GM12878 (cell line): Measurements from ENCODE around the gene RNASEL. TPM values are rescaled to one million over a fixed set of nuclear protein-coding genes. Genes with fewer than 3 reads are reported as not detected.

Source experiments
- ATAC-seq: fragments of 200-7000 bp; cut with Tn5 transposase; 3 replicates; pipeline ENCODE4 v1.9.1; 2020; ENCODE audit warnings: mild to moderate bottlenecking, moderate library complexity
- BruUV-seq: library from RNA; stranded (reverse); fragments of 400-500 nt; replicated peaks from 2 replicates; lab custom pipeline; 2021; lab: Mats Ljungman, UMichigan
- CTCF ChIA-PET: fragments of 300-600 bp; sonication (Branson Sonifier 250); formaldehyde crosslinking; extraction: SDS; loops from one replicate; lab custom pipeline; 2021; ENCODE audit warnings: inconsistent platforms; lab: Yijun Ruan, JAX
- POLR2A ChIA-PET: fragments of 350-600 bp; formaldehyde crosslinking; extraction: SDS; loops from one replicate; lab custom pipeline; 2021; ENCODE audit warnings: inconsistent platforms; lab: Charles Lee
- RAD21 ChIA-PET: fragments of 300-600 bp; sonication (Branson Sonifier 250); formaldehyde crosslinking; loops from one replicate; lab custom pipeline; 2023; ENCODE audit warnings: antibody characterized with exemption; ENCODE audit not compliant: unreplicated experiment; lab: Charles Lee
- SMC1A ChIA-PET: fragments of 300-600 bp; sonication (Branson Sonifier 250); formaldehyde crosslinking; loops from one replicate; lab custom pipeline; 2023; ENCODE audit not compliant: unreplicated experiment, uncharacterized antibody; lab: Charles Lee
- DNase-seq: peaks from one replicate; pipeline ENCODE4 v3.0.0-alpha.2; 2011; ENCODE audit warnings: low read depth, low spot score
- FAIRE-seq: peaks from 3 replicates; lab custom pipeline; 2011; peaks lifted over from hg19 to GRCh38; lab: Jason Lieb, UNC
- H2AFZ ChIP-seq: 2 replicates; pipeline ENCODE4 v1.6.0; 2011; ENCODE audit warnings: low read depth, low read length, control low read depth; ENCODE audit not compliant: control insufficient read depth
- H3K27ac ChIP-seq: 2 replicates; pipeline ENCODE4 v1.5.1; 2011; ENCODE audit warnings: control low read depth; ENCODE audit not compliant: control insufficient read depth, insufficient read depth
- H3K27me3 ChIP-seq, 2 experiments: replicated peaks in 1 of 2; 2 replicates each; pipeline versions ENCODE4 v1.6.0 to v1.6.1; 2011; ENCODE audit warnings: low read length in 1 of 2; ENCODE audit not compliant: control insufficient read depth in 2 of 2, insufficient read depth in 2 of 2
- H3K36me3 ChIP-seq, 2 experiments: 2 replicates each; pipeline ENCODE4 v1.5.1; 2011; ENCODE audit warnings: low read length in 1 of 2; ENCODE audit not compliant: control insufficient read depth in 2 of 2, insufficient read depth in 2 of 2
- H3K4me1 ChIP-seq: 2 replicates; pipeline ENCODE4 v1.6.1; 2011; ENCODE audit warnings: mild to moderate bottlenecking, low read length, moderate library complexity, mixed read lengths; ENCODE audit not compliant: control insufficient read depth, insufficient read depth
- H3K4me2 ChIP-seq: 2 replicates; pipeline ENCODE4 v1.6.0; 2011; ENCODE audit warnings: control low read depth; ENCODE audit not compliant: control insufficient read depth, insufficient read depth
- H3K4me3 ChIP-seq: fragments of 200-600 bp; sonication (generic); 2 replicates; pipeline ENCODE4 v1.5.1; 2016
- H3K79me2 ChIP-seq: 2 replicates; pipeline ENCODE4 v1.6.0; 2011; ENCODE audit warnings: low read length; ENCODE audit not compliant: control insufficient read depth, insufficient read depth
- H3K9ac ChIP-seq: 2 replicates; pipeline ENCODE4 v1.8.0; 2011; ENCODE audit warnings: low read length, control low read depth, mixed read lengths; ENCODE audit not compliant: control insufficient read depth, insufficient read depth
- H3K9me3 ChIP-seq: replicated peaks from 3 replicates; pipeline ENCODE4 v1.5.1; 2011; ENCODE audit warnings: mild to moderate bottlenecking, low read length; ENCODE audit not compliant: control insufficient read depth, insufficient read depth
- H4K20me1 ChIP-seq: 2 replicates; pipeline ENCODE4 v1.6.0; 2011; ENCODE audit not compliant: control insufficient read depth, insufficient read depth
- BCL11A ChIP-seq: IDR thresholded peaks from 2 replicates; pipeline ENCODE4 v1.6.1; 2011; ENCODE audit warnings: low read depth, low read length
- CHD2 ChIP-seq: IDR thresholded peaks from 2 replicates; pipeline ENCODE4 v1.6.1; 2011; ENCODE audit warnings: low read depth, low read length, improper control_type of control experiment, borderline replicate concordance
- CTCF ChIP-seq, 3 experiments: IDR thresholded peaks in 2 of 3; conservative IDR thresholded peaks in 1 of 3; 2 replicates each; pipeline ENCODE4 v1.5.1; 2011; ENCODE audit warnings: low read depth in 3 of 3, low read length in 3 of 3, mild to moderate bottlenecking in 3 of 3, control low read depth in 2 of 3, moderate library complexity in 2 of 3, inconsistent platforms in 1 of 3, mixed read lengths in 1 of 3; ENCODE audit not compliant: control insufficient read depth in 2 of 3, insufficient read depth in 1 of 3; ENCODE audit errors: extremely low read depth in 1 of 3
- IKZF2 ChIP-seq, 2 experiments: fragments of 450-650 bp; IDR thresholded peaks; 2 replicates each; pipeline ENCODE4 v1.6.1; 2017; ENCODE audit warnings: mild to moderate bottlenecking in 2 of 2, moderate library complexity in 2 of 2
- JUNB ChIP-seq: IDR thresholded peaks from 2 replicates; pipeline ENCODE4 v1.6.1; 2016; ENCODE audit warnings: antibody characterized with exemption, mild to moderate bottlenecking
- MYB ChIP-seq: fragments of 150-350 bp; IDR thresholded peaks from 2 replicates; pipeline ENCODE4 v1.6.1; 2014; ENCODE audit warnings: mild to moderate bottlenecking, low read depth, low read length, borderline replicate concordance
- PAX8 ChIP-seq: fragments of 450-650 bp; IDR thresholded peaks from 2 replicates; pipeline ENCODE4 v1.6.1; 2017; ENCODE audit warnings: mild to moderate bottlenecking, moderate library complexity
- PKNOX1 ChIP-seq: fragments of 450-650 bp; IDR thresholded peaks from 2 replicates; pipeline ENCODE4 v1.6.1; 2016; ENCODE audit warnings: mild to moderate bottlenecking
- RELB ChIP-seq: fragments of 450-650 bp; IDR thresholded peaks from 2 replicates; pipeline ENCODE4 v1.6.1; 2017; ENCODE audit warnings: low read depth, mild to moderate bottlenecking, moderate library complexity
- USF1 ChIP-seq: IDR thresholded peaks from 2 replicates; pipeline ENCODE4 v1.6.1; 2011; ENCODE audit warnings: borderline replicate concordance, low read depth, mild to moderate bottlenecking, moderate library complexity, mixed read lengths, low read length; ENCODE audit not compliant: insufficient read depth; ENCODE audit errors: extremely low read length
- WGBS: methylation state at CpG from one replicate; pipeline ENCODE4 v1.1.6; 2016; ENCODE audit warnings: low lambda C conversion rate; ENCODE audit not compliant: insufficient replicate concordance, insufficient coverage; ENCODE audit errors: missing lambda C conversion rate; 5-methylcytosine and 5-hydroxymethylcytosine counted together
- in situ Hi-C: fragments of 300-500 bp; cut with MboI; formaldehyde crosslinking; loops from 9 replicates; pipeline ENCODE4 v1.14.3; 2018; ENCODE audit warnings: mixed read lengths
- intact Hi-C: fragments of 100-400 bp; cut with micrococcal nuclease; formaldehyde crosslinking; loops from one replicate; pipeline ENCODE4 v1.14.2; 2022; ENCODE audit not compliant: unreplicated experiment
- polyA plus RNA-seq, 11 experiments: library from polyadenylated mRNA; depleted of rRNA in 4 of 11; unstranded in 6 of 11; stranded (reverse) in 5 of 11; fragments of >200 nt; fragmentation: Nextera tagmentation in 4 of 11; fragmentation: Illumina TruSeq in 1 of 11; extraction: Ambion mirVana in 4 of 11; extraction: Trizol in 1 of 11; gene quantifications; 1 replicate in 1 of 11; 2 replicates in 10 of 11; pipeline versions ENCODE4 v1.2.1 to v1.2.3, GENCODE V29; 2011 to 2016; ENCODE audit warnings: inconsistent platforms in 2 of 11, missing spikeins in 2 of 11, low read depth in 1 of 11
- total RNA-seq, 4 experiments: library from RNA; depleted of rRNA in 3 of 4; stranded (reverse); fragments of >200 nt in 3 of 4; fragmentation: Illumina TruSeq in 1 of 4; extraction: Trizol in 1 of 4; gene quantifications; 2 replicates each; pipeline versions ENCODE4 v1.2.1 to v1.2.3, GENCODE V29; 2013 to 2021

Gene RNASEL
- total and polyA plus RNA-seq, 10 of the 15 experiments (the other 5 are each of a cell fraction or from before 2014, with no cell fraction given): 3.0 to 10.8 (median 5.0) TPM

GRCh38 chr1:182565537-182565936 is 23.5 kb downstream of the RNASEL start:
- Histone ChIP-seq H3K79me2 (no peaks in the 10 kb centered on the region), H3K4me1 (peaks cover 14% of the 10 kb centered on the region), H4K20me1 (no peaks in the 10 kb centered on the region), H3K27ac (no peak overlapping the region), H3K27me3 (peaks cover 0 to 2% of the 10 kb centered on the region in 2 experiments; a peak in 2 of 4 replicates), H3K9ac (no peak overlapping the region), H3K4me2 (no peak overlapping the region), H3K9me3 (no peaks in the 10 kb centered on the region; the same call in 2 of the 3 replicates), H3K36me3 (no peaks in the 10 kb centered on the region), H2AFZ (no peak overlapping the region), H3K4me3 (no peak overlapping the region)
- BruUV-seq: no TSS peak
- 3% methylated on average over 3 of the region's 3 CpGs for WGBS
- CTCF ChIA-PET: interaction anchor here (1.6 to 1.8 kb wide), 2 partner anchors 9 to 217 kb away, joined by 3 to 5 read pairs; no protein-coding TSS in a partner anchor
- SMC1A ChIA-PET: interaction anchor here (1.6 kb wide), 1 partner anchor 78 kb away, joined by 4 read pairs; no protein-coding TSS in a partner anchor
- TF ChIP-seq IKZF2 (IDR thresholded peaks at IDR 0.05): peak; percentile 72 to 74
- peak; percentile 23; the same call in 1 of the 2 replicates for TF ChIP-seq RELB
- TF ChIP-seq BCL11A: no peak
- no peak for TF ChIP-seq PAX8
- TF ChIP-seq USF1: no peak
- peak; percentile 61 for TF ChIP-seq JUNB
- TF ChIP-seq CHD2: no peak
- TF ChIP-seq PKNOX1: no peak
- TF ChIP-seq CTCF (IDR thresholded peaks at IDR 0.05 in 2 of 3, conservative IDR thresholded peaks at IDR 0.05 in 1 of 3; ENCODE audit: control insufficient read depth in 2 of 3, extremely low read depth in 1 of 3, insufficient read depth in 1 of 3, low read depth in 3 of 3, low read length in 3 of 3): no peak
- no peak for TF ChIP-seq MYB
- DNase-seq (no peak), ATAC-seq (peak; percentile 62), FAIRE-seq (no peak)
- intact Hi-C loops: no loop called here
- RAD21 ChIA-PET: no interaction called here
- POLR2A ChIA-PET: no interaction called here
- in situ Hi-C loops: no loop called here
